CD14-positive monocyte (primary cell): Measurements from ENCODE around the gene HESX1. TPM values are rescaled to one million over a fixed set of nuclear protein-coding genes. Genes with fewer than 3 reads are reported as not detected.

Source experiments
- DNase-seq, 3 donors: peaks; one replicate each; pipeline ENCODE4 v3.0.0-alpha.2; 2011 to 2022
- H2AFZ ChIP-seq: 2 replicates; pipeline ENCODE4 v1.6.0; 2012; ENCODE audit warnings: mild to moderate bottlenecking, low read depth, low read length, inconsistent platforms; ENCODE audit not compliant: insufficient read depth, poor library complexity, severe bottlenecking
- H3K27ac ChIP-seq, 2 donors: 1 replicate in 1 of 2; 2 replicates in 1 of 2; pipeline ENCODE4 v1.5.1; 2012 to 2013; ENCODE audit warnings: low read length in 2 of 2, control low read depth in 1 of 2, inconsistent platforms in 1 of 2, low read depth in 1 of 2, mild to moderate bottlenecking in 1 of 2
- H3K27me3 ChIP-seq, 2 donors: one replicate each; pipeline versions ENCODE4 v1.6.0 to v1.6.1; 2011 to 2013; ENCODE audit warnings: low read length in 2 of 2; ENCODE audit not compliant: control insufficient read depth in 2 of 2, insufficient read depth in 2 of 2
- H3K36me3 ChIP-seq, 2 donors: replicated peaks in 1 of 2; 1 replicate in 1 of 2; 2 replicates in 1 of 2; pipeline versions ENCODE4 v1.5.1 to v1.6.1; 2012 to 2013; ENCODE audit warnings: low read length in 2 of 2, control low read depth in 1 of 2, inconsistent platforms in 1 of 2, mild to moderate bottlenecking in 1 of 2; ENCODE audit not compliant: insufficient read depth in 2 of 2, control insufficient read depth in 1 of 2
- H3K4me1 ChIP-seq, 2 donors: 1 replicate in 1 of 2; 2 replicates in 1 of 2; pipeline versions ENCODE4 v1.5.1 to v1.6.1; 2012 to 2013; ENCODE audit warnings: low read length in 2 of 2, control low read depth in 1 of 2, inconsistent platforms in 1 of 2, mild to moderate bottlenecking in 1 of 2, moderate library complexity in 1 of 2; ENCODE audit not compliant: insufficient read depth in 2 of 2, control insufficient read depth in 1 of 2
- H3K4me2 ChIP-seq: replicated peaks from 2 replicates; pipeline ENCODE3; 2012; ENCODE audit warnings: low read length, moderate library complexity, mild to moderate bottlenecking; ENCODE audit not compliant: poor library complexity, severe bottlenecking; ENCODE audit errors: extremely low read depth
- H3K4me3 ChIP-seq, 3 experiments: fragments of 200-600 bp in 1 of 3; sonication (generic) in 1 of 3; replicated peaks in 1 of 3; 1 replicate in 2 of 3; 2 replicates in 1 of 3; pipeline ENCODE4 v1.5.1; 2011 to 2013; ENCODE audit warnings: low read length in 3 of 3, mild to moderate bottlenecking in 3 of 3, control low read depth in 2 of 3, low read depth in 2 of 3, inconsistent platforms in 1 of 3, moderate library complexity in 1 of 3
- H3K79me2 ChIP-seq: 2 replicates; pipeline ENCODE4 v1.6.0; 2012; ENCODE audit warnings: mild to moderate bottlenecking, control low read depth, inconsistent platforms, low read length, moderate library complexity; ENCODE audit not compliant: insufficient read depth
- H3K9ac ChIP-seq: 2 replicates; pipeline ENCODE4 v1.6.0; 2017; ENCODE audit warnings: low read length, mild to moderate bottlenecking; ENCODE audit not compliant: insufficient read depth, poor library complexity, severe bottlenecking
- H3K9me3 ChIP-seq, 2 donors: replicated peaks in 1 of 2; 1 replicate in 1 of 2; 2 replicates in 1 of 2; pipeline versions ENCODE4 v1.5.1 to v1.6.1; 2012 to 2013; ENCODE audit warnings: low read length in 2 of 2, control low read depth in 1 of 2; ENCODE audit not compliant: control insufficient read depth in 1 of 2, insufficient read depth in 1 of 2
- H4K20me1 ChIP-seq: 2 replicates; pipeline ENCODE4 v1.6.0; 2012; ENCODE audit warnings: mild to moderate bottlenecking, low read length, control low read depth, moderate library complexity; ENCODE audit not compliant: insufficient read depth
- H3K27ac Mint-ChIP-seq, 7 donors: one replicate each; pipeline ENCODE4 v1.8.0; 2020; ENCODE audit warnings: mild to moderate bottlenecking in 7 of 7, mixed read lengths in 7 of 7, moderate library complexity in 6 of 7, inconsistent platforms in 2 of 7
- H3K27me3 Mint-ChIP-seq, 3 donors: one replicate each; pipeline ENCODE4 v1.8.0; 2021 to 2022; ENCODE audit warnings: low read depth in 3 of 3, mild to moderate bottlenecking in 3 of 3, mixed read lengths in 3 of 3, moderate library complexity in 3 of 3, inconsistent platforms in 1 of 3
- H3K36me3 Mint-ChIP-seq, 2 donors: one replicate each; pipeline ENCODE4 v1.8.0; 2020; ENCODE audit warnings: mixed read lengths in 2 of 2, inconsistent platforms in 1 of 2, mild to moderate bottlenecking in 1 of 2
- H3K4me1 Mint-ChIP-seq: one replicate; pipeline ENCODE4 v1.8.0; 2020; ENCODE audit warnings: mild to moderate bottlenecking, mixed read lengths
- H3K4me3 Mint-ChIP-seq, 2 donors: one replicate each; pipeline ENCODE4 v1.8.0; 2020; ENCODE audit warnings: mild to moderate bottlenecking in 2 of 2, mixed read lengths in 2 of 2, moderate library complexity in 1 of 2
- H3K9me3 Mint-ChIP-seq, 7 donors: one replicate each; pipeline ENCODE4 v1.8.0; 2020 to 2022; ENCODE audit warnings: mixed read lengths in 7 of 7, mild to moderate bottlenecking in 6 of 7, moderate library complexity in 6 of 7, inconsistent platforms in 2 of 7
- WGBS: methylation state at CpG from one replicate; pipeline ENCODE4 v1.1.5; 2013; ENCODE audit warnings: missing lambda C conversion rate; ENCODE audit not compliant: insufficient coverage; 5-methylcytosine and 5-hydroxymethylcytosine counted together
- intact Hi-C, 2 donors: fragments of 100-400 bp; cut with micrococcal nuclease; formaldehyde crosslinking; loops; one replicate each; pipeline versions ENCODE4 v1.15.0 to v1.15.1; 2023
- polyA plus RNA-seq, 3 donors: library from polyadenylated mRNA; depleted of rRNA in 1 of 3; unstranded in 2 of 3; stranded (reverse) in 1 of 3; fragments of 300-500 nt in 2 of 3; fragments of >200 nt in 1 of 3; fragmentation: Illumina TruSeq in 2 of 3; gene quantifications; 1 replicate in 2 of 3; 2 replicates in 1 of 3; pipeline ENCODE4 v1.2.3, GENCODE V29; 2012 to 2021
- TF ChIP-seq, protein P1 (sequence below): fragments of 200-600 bp; IDR thresholded peaks from one replicate; pipeline ENCODE4 v1.8.0; 2022; ENCODE audit warnings: antibody characterized with exemption, mild to moderate bottlenecking

HESX1 gene
- polyA plus RNA-seq, 3 donors: 0.22 to 0.83 (median 0.46) TPM

- no peak overlapping the region for H3K27ac Mint-ChIP-seq
- TF ChIP-seq, protein P1, sequence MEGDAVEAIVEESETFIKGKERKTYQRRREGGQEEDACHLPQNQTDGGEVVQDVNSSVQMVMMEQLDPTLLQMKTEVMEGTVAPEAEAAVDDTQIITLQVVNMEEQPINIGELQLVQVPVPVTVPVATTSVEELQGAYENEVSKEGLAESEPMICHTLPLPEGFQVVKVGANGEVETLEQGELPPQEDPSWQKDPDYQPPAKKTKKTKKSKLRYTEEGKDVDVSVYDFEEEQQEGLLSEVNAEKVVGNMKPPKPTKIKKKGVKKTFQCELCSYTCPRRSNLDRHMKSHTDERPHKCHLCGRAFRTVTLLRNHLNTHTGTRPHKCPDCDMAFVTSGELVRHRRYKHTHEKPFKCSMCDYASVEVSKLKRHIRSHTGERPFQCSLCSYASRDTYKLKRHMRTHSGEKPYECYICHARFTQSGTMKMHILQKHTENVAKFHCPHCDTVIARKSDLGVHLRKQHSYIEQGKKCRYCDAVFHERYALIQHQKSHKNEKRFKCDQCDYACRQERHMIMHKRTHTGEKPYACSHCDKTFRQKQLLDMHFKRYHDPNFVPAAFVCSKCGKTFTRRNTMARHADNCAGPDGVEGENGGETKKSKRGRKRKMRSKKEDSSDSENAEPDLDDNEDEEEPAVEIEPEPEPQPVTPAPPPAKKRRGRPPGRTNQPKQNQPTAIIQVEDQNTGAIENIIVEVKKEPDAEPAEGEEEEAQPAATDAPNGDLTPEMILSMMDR: no peak
- Histone ChIP-seq H3K4me2 (no peak overlapping the region), H3K4me3 (no peak overlapping the region), H2AFZ (no peak overlapping the region), H3K27me3 (no peaks in the 10 kb centered on the region), H3K4me1 (peaks cover 14 to 20% of the 10 kb centered on the region in 2 donors), H3K27ac (no peak overlapping the region), H3K79me2 (no peaks in the 10 kb centered on the region), H3K36me3 (no peaks in the 10 kb centered on the region), H3K9ac (no peak overlapping the region), H3K9me3 (no peaks in the 10 kb centered on the region), H4K20me1 (no peaks in the 10 kb centered on the region)
- 83% methylated on average over 3 of the region's 5 CpGs for WGBS
- H3K36me3 Mint-ChIP-seq: no peaks in the 10 kb centered on the region
- peaks cover 25% of the 10 kb centered on the region for H3K4me1 Mint-ChIP-seq
- intact Hi-C loops: no loop called here
- no peak for DNase-seq
- H3K4me3 Mint-ChIP-seq: no peak overlapping the region
- H3K9me3 Mint-ChIP-seq: peaks cover 0 to 9% (median 7%) of the 10 kb centered on the region in 7 donors
- H3K27me3 Mint-ChIP-seq: peaks cover 0 to 4% (median 0%) of the 10 kb centered on the region in 3 donors
Observed at GRCh38 chr3:57179580-57180410, 20.0 kb downstream of the HESX1 start.

DNA sequence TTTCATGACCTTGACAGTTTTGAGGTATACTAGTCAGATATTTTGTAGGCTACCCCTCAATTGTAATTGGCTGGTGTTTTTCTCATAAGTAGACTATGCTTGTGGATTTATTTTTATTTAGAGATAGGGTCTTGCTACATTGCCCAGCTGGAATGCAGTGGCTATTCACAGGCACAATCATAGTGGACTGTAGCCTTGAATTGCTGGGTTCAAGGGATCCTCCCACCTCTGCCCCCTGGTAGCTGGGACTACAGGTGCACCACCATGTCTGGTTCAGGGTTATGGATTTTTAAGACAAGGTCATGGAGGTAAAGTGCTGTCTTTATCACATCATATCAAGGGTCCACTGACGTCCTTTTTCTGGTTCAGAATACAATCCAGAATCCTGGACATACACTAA, 23.7 kb downstream of the HESX1 start:
- intact Hi-C loops: no loop called here
- no CpG with 5 or more reads among the region's 1 CpG for WGBS
- H3K4me1 ChIP-seq: peaks cover 30 to 37% of the 10 kb centered on the region in 2 donors
- TF ChIP-seq, protein P1: no peak
- H3K4me3 ChIP-seq: no peak overlapping the region
- Mint-ChIP-seq H3K27ac (no peak overlapping the region), H3K9me3 (peaks cover 0 to 9% (median 7%) of the 10 kb centered on the region in 7 donors), H3K27me3 (peaks cover 0 to 4% (median 3%) of the 10 kb centered on the region in 3 donors), H3K36me3 (no peaks in the 10 kb centered on the region), H3K4me1 (peaks cover 44% of the 10 kb centered on the region), H3K4me3 (no peak overlapping the region)
- H3K79me2 ChIP-seq: no peaks in the 10 kb centered on the region
- H3K9me3 ChIP-seq: no peaks in the 10 kb centered on the region
- H3K27me3 ChIP-seq: no peaks in the 10 kb centered on the region
- H3K4me2 ChIP-seq: no peak overlapping the region
- no peak overlapping the region for H3K9ac ChIP-seq
- H3K36me3 ChIP-seq: no peaks in the 10 kb centered on the region
- no peak overlapping the region for H3K27ac ChIP-seq
- no peaks in the 10 kb centered on the region for H4K20me1 ChIP-seq
- no peak overlapping the region for H2AFZ ChIP-seq
- no peak for DNase-seq
